ENCODE measurements around the gene FIGNL1. TPM values are rescaled to one million over a fixed set of nuclear protein-coding genes. Genes with fewer than 3 reads are reported as not detected.

Gene FIGNL1
- total RNA-seq, 1 donor from 2014 or later: 10.0 TPM

- Histone ChIP-seq H3K36me3 (ENCODE audit: insufficient read depth, low read length) (no peaks in the 10 kb centered on the region), H3K79me2 (ENCODE audit: insufficient read depth, low read length) (no peaks in the 10 kb centered on the region), H3K4me3 (ENCODE audit: insufficient read depth, low read depth, low read length) (no peak overlapping the region), H3K4me2 (ENCODE audit: low read length) (no peak overlapping the region), H2AFZ (ENCODE audit: low read depth, low read length) (no peak overlapping the region), H3K4me1 (ENCODE audit: insufficient read depth, low read length) (no peaks in the 10 kb centered on the region), H3K9me3 (ENCODE audit: insufficient read depth, low read depth, low read length) (no peaks in the 10 kb centered on the region), H3K9ac (ENCODE audit: low read length) (no peak overlapping the region), H3K27ac (ENCODE audit: low read depth, low read length) (no peak overlapping the region), H3K27me3 (ENCODE audit: insufficient read depth, low read length) (peaks cover 12% of the 10 kb centered on the region), H4K20me1 (ENCODE audit: insufficient read depth, low read length) (no peaks in the 10 kb centered on the region)
- Mint-ChIP-seq H3K36me3 (ENCODE audit: low read depth, unreplicated experiment) (no peaks in the 10 kb centered on the region), H3K27ac (ENCODE audit: unreplicated experiment) (no peak overlapping the region), H3K9me3 (ENCODE audit: unreplicated experiment) (peaks cover 5% of the 10 kb centered on the region), H3K4me1 (ENCODE audit: low read depth, unreplicated experiment) (peaks cover 8% of the 10 kb centered on the region), H3K4me3 (ENCODE audit: unreplicated experiment) (no peak overlapping the region), H3K27me3 (ENCODE audit: low read depth, unreplicated experiment) (peaks cover 6% of the 10 kb centered on the region)
- DNase-seq (ENCODE audit: low read depth): no peak
- no peak for FAIRE-seq
- TF ChIP-seq, protein P1, sequence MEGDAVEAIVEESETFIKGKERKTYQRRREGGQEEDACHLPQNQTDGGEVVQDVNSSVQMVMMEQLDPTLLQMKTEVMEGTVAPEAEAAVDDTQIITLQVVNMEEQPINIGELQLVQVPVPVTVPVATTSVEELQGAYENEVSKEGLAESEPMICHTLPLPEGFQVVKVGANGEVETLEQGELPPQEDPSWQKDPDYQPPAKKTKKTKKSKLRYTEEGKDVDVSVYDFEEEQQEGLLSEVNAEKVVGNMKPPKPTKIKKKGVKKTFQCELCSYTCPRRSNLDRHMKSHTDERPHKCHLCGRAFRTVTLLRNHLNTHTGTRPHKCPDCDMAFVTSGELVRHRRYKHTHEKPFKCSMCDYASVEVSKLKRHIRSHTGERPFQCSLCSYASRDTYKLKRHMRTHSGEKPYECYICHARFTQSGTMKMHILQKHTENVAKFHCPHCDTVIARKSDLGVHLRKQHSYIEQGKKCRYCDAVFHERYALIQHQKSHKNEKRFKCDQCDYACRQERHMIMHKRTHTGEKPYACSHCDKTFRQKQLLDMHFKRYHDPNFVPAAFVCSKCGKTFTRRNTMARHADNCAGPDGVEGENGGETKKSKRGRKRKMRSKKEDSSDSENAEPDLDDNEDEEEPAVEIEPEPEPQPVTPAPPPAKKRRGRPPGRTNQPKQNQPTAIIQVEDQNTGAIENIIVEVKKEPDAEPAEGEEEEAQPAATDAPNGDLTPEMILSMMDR (IDR thresholded peaks at IDR 0.05; ENCODE audit: insufficient read depth, low read depth, low read length): no peak
- no peak for TF ChIP-seq EZH2 (IDR thresholded peaks at IDR 0.05; ENCODE audit: insufficient read depth, low read length)
Observed at GRCh38 chr7:50396856-50397255, 53.3 kb downstream of the FIGNL1 start.

DNA sequence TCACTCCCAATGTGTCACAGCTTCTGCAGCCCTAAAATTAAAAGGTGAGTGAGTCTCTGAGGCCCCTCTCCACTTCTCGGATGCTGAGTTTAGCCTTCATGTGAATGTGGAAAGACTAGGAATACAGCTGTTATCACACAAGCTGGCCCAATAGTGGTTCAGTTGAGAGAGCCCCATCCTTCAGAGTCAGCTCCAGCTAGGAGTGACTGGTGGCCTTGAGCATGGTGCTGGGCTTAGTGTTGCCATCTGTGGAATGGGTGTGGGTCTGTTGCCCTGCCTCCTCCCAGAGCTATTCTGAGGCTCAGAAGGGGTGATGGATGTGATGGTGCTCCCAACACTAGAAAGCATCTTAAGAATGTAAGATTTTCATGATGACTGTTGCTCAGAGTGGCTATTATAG lies 55.8 kb downstream of the FIGNL1 start:
- H3K27ac ChIP-seq (ENCODE audit: low read depth, low read length): no peak overlapping the region
- H3K9ac ChIP-seq (ENCODE audit: low read length): no peak overlapping the region
- no peaks in the 10 kb centered on the region for H3K27me3 ChIP-seq (ENCODE audit: insufficient read depth, low read length)
- no peaks in the 10 kb centered on the region for H3K36me3 ChIP-seq (ENCODE audit: insufficient read depth, low read length)
- H3K4me1 ChIP-seq (ENCODE audit: insufficient read depth, low read length): no peaks in the 10 kb centered on the region
- H3K79me2 ChIP-seq (ENCODE audit: insufficient read depth, low read length): no peaks in the 10 kb centered on the region
- peaks cover 2% of the 10 kb centered on the region for H3K27me3 Mint-ChIP-seq (ENCODE audit: low read depth, unreplicated experiment)
- DNase-seq (ENCODE audit: low read depth): no peak
- H3K4me2 ChIP-seq (ENCODE audit: low read length): no peak overlapping the region
- TF ChIP-seq EZH2 (IDR thresholded peaks at IDR 0.05; ENCODE audit: insufficient read depth, low read length): no peak
- TF ChIP-seq, protein P1 (IDR thresholded peaks at IDR 0.05; ENCODE audit: insufficient read depth, low read depth, low read length): no peak
- H2AFZ ChIP-seq (ENCODE audit: low read depth, low read length): no peak overlapping the region
- H3K36me3 Mint-ChIP-seq (ENCODE audit: low read depth, unreplicated experiment): no peaks in the 10 kb centered on the region
- no peak overlapping the region for H3K4me3 ChIP-seq (ENCODE audit: insufficient read depth, low read depth, low read length)
- H3K4me3 Mint-ChIP-seq (ENCODE audit: unreplicated experiment): no peak overlapping the region
- H3K4me1 Mint-ChIP-seq (ENCODE audit: low read depth, unreplicated experiment): peaks cover 8% of the 10 kb centered on the region
- H3K9me3 Mint-ChIP-seq (ENCODE audit: unreplicated experiment): peaks cover 5% of the 10 kb centered on the region
- H4K20me1 ChIP-seq (ENCODE audit: insufficient read depth, low read length): no peaks in the 10 kb centered on the region
- no peaks in the 10 kb centered on the region for H3K9me3 ChIP-seq (ENCODE audit: insufficient read depth, low read depth, low read length)
- no peak overlapping the region for H3K27ac Mint-ChIP-seq (ENCODE audit: unreplicated experiment)
- FAIRE-seq: no peak

Other genes with a start within 250 kb of the FIGNL1 start
- gene IKZF1, start 145.6 kb downstream of the FIGNL1 start, total RNA-seq: 0.60 and 0.86 TPM in 2 replicates
- gene DDC, start 115.1 kb upstream of the FIGNL1 start, total RNA-seq: not detected in 2 replicates

Measured in astrocyte (in vitro differentiated cells and primary cell).